Erythroblast (primary cell): ENCODE measurements around the gene NDUFB5.
A peak's percentile ranks its signal among the peaks of the same experiment; 100 is the strongest.

Experiments used
- DNase-seq, 2 experiments: peaks; one replicate each; lab custom pipeline; 2025; lab: John Stamatoyannopoulos, UW
- GATA1 ChIP-seq: IDR thresholded peaks from 2 replicates; pipeline ENCODE4 v1.6.1; 2011; ENCODE audit warnings: low read depth, mild to moderate bottlenecking, control low read depth, low read length, moderate library complexity
- POLR2A ChIP-seq: IDR thresholded peaks from 2 replicates; pipeline ENCODE4 v1.6.1; 2011; ENCODE audit warnings: mild to moderate bottlenecking, low read length

The NDUFB5 gene

DNA sequence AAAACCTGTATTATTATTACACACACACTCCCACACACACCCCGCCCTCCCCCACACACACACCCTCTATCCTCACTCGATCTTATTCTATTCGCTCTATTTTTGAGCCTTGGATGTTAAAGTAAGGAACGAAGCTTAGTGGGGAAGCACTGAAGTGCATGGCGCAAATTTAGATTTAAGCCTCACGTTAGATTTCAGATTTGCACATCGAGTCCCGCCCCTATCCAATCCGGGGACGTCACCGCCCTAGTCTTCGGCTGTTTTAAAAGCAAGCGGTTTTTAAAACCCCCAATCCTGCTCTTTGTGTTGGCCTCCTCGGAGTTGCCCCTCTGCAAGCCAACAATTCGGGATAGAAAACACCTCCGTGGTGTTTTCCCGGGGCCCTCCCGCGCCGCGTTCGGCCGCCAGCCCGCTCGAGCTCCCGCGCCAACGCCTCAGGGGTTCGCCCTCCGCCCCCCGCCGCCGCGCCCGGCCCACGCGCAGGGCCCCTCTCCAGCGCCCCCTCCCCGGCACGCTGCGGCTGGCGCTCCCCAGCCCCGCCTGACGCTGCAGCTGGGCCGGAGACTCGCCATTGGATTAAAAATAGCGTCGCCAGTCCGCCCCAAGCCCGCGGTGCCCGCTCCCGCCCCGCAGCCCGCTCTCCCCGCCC, 48.0 kb downstream of the NDUFB5 start, which contains the start of gene USP13:
Gene USP13 (plus strand): TSS at position 594 of the 649 bp plus-strand sequence. CDS start 186 bp downstream, outside the sequence.
- DNase-seq = peak; percentile 37 to 53

DNA sequence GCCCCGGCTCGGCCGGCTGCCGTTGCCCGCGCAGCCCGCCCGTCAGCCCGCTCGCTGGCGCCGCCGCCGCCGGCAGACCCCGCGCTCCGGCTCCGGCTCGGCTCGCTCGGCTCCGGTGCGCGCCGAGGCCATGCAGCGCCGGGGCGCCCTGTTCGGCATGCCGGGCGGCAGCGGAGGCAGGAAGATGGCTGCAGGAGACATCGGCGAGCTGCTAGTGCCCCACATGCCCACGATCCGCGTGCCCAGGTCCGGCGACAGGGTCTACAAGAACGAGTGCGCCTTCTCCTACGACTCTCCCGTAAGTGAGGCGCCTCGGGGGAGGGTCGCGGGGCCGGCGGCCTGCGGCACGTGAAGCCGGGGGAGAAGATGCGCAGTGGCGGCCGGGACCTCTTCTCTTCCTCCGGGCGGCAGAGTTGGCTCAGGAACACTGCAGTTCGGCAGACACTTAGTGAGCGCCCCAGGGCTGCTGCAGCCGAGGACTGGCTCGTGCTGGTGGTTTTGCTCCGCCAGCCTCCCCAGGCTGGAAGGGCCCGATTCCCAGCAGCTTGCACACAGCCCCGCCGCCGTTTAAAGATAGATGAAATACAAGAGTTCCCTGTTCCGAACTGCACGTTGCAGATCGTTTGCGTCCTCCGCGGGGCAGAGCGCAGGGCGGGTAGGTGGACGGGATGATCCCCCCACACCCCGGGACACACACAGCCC, 48.7 kb downstream of the NDUFB5 start:
- TF ChIP-seq GATA1 (no peak), POLR2A (no peak)
- DNase-seq = peak; percentile 52 to 56

More for the DNA sequence above, 48.0 kb downstream of the NDUFB5 start, which contains the start of gene USP13:
- TF ChIP-seq GATA1 (no peak), POLR2A (no peak)

DNA sequence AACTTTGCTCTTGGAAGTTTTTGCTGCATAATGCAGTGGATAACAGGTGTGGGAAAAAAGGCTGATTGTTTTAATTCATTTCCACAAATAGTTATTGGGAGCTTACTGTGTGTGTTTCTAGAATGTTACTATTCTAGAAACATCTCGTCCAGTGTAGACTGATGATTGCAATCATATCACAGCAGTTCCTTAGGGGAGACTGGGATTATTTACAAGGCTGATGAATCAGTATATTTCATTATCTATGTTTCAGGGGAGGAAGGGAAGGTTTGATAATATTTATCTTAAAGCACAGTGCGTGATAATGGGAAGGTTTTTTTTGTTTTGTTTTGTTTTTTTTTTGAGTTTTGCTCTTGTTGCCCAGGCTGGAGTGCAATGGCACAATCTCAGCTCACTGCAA, 50.6 kb downstream of the NDUFB5 start:
- peak in 1 of 2 experiments; percentile 3 for DNase-seq
- TF ChIP-seq GATA1 (no peak), POLR2A (no peak)

DNA sequence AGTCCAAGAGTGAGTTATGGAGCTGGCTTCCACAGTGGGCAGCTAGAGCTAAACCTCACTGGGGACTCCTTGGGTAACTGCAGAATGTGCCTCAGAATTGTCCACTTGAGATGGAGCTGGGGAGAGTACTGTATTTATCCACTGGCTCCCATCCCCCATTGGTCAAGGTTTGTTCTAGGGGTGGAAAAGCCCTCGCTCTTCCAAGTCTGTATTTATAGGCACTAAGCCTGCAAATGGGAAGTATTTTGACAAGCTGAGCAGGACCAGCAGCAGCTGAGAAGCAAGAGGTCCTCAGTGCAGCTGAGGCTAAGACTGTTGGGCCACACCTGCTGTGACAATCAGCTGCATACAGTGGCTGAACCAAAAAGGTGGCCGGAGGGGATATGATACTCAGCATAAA, 54.0 kb downstream of the NDUFB5 start:
- TF ChIP-seq POLR2A = no peak
- TF ChIP-seq GATA1 = no peak

DNA sequence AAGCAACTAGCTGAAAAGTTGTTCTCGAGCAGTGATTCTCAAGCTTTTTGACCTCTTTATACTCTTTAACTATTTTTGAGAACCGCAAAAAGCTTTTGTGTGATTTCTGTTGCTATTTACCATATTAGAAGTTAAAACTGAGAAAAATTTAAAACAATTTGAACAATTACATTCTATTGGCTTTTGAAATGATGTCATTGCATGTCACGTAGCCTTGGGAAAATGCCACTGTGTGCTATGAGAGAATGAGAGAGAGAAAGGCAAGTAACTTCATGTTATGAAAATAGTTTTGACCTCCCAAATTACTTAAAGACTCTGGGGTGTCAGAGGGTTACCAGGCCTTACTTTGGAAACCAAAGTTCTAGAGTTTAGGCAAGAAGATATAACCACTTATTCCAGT, 56.3 kb downstream of the NDUFB5 start:
- no peak for TF ChIP-seq GATA1
- TF ChIP-seq POLR2A = no peak
- no peak for DNase-seq

More for the DNA sequence above, 54.0 kb downstream of the NDUFB5 start:
- DNase-seq = no peak

DNA sequence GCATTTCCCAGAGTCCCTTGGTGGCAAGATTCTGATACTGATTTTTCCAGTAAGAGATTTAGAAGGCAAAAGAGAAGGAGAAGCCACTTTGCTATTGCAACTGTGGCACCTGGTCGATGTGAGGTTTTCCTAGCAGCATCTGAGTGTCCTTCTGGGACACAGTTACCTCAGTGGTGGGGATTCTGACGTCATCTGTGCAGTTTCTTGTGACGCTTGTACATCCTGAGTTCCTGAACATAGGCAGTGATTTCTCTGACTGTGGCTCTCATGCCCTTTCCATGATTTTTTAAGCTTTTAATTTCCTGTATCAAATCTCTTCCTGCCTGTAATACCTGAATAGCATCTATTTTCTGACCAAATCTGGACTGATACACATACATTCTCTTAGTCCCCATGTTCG, 57.2 kb downstream of the NDUFB5 start:
- TF ChIP-seq GATA1 = no peak
- TF ChIP-seq POLR2A = no peak
- DNase-seq = no peak

DNA sequence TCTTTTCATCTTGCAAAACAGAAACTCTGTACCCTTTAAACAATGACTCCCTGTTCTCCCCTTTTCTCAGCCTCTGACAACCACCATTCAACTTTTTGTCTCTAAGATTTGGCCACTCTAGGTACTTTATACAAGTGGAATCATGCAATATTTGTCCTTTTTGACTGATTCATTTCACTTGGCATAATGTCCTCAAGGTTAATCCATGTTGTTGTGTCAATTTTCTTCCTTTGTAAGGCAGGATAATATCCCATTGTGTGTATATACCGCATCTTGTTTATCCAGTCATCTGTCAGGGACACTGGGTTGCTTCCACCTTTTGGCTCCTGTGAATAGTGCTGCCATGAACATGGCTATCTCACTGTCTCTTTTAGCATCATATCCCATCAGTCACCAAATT, 58.5 kb downstream of the NDUFB5 start:
- TF ChIP-seq POLR2A = no peak
- TF ChIP-seq GATA1 = no peak
- no peak for DNase-seq

DNA sequence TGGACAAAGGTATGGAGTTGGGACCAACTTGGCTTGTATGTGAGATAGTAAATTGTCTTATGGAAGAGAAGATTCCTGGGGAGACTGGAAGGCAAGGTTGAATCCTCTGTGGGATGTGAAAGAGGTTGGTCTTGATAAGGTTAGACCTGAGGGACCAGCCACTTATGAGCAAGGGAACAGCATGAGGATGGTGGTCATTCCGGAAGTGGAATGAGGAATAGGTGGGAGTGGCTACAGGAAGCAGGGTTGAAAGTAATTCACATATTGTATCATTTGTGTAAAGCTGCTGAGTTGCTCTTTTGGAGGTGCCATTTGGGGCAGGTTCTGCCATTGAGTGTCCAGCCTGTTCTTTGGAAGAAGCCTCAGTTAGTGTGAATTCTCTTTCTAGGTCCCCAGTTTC, 61.4 kb downstream of the NDUFB5 start:
- no peak for DNase-seq
- TF ChIP-seq GATA1 = no peak
- TF ChIP-seq POLR2A = no peak

DNA sequence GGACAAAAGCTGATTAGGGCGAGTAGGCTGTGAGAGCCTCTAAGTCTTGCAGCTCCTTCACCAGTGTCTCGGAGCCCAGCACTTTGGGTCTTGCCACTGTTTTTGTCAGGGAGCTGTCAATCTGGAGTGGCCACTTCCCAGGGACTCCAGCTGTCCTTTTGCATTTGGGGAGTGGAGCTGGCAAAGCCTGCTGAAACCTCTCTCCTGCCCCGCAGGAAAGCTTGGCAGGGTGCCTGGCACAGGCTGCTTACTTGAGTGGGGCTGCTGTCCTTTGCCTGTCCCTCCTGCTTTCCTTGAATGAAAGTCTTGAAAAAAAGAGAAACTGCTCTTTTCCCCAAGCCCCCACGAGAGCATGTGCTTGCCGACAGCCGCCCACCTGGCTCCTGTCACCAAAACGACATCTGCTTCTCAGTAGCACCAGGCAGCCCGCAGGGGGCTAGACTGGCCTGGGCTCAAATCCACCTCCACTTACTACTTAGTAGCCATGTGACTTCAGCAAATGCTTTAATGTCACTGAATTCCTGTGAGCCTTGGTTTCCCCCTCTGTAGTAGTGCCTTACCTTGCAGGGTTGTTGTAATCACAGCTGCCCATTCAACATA, 61.9 kb downstream of the NDUFB5 start:
- DNase-seq = no peak
- TF ChIP-seq GATA1 (no peak), POLR2A (no peak)

DNA sequence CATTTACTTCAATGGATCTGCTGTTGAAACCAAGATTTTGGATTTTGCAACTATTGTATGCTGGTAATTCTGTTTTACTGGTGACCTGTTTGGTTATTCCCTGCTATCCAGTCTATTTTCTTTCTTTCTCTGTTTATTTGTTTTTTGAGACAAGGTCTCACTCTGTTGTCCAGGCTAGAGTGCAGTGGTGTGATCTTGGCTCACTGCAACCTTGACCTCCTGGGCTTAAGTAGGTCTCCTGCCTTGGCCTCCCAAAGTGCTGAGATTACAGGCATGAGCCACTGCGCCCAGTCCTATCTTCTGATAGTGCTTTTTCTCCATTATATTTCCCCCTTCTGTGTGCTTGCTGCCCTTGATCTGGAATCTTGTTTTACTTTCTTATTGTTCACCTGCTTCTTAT, 63.8 kb downstream of the NDUFB5 start:
- no peak for DNase-seq
- TF ChIP-seq POLR2A = no peak
- TF ChIP-seq GATA1 = no peak

DNA sequence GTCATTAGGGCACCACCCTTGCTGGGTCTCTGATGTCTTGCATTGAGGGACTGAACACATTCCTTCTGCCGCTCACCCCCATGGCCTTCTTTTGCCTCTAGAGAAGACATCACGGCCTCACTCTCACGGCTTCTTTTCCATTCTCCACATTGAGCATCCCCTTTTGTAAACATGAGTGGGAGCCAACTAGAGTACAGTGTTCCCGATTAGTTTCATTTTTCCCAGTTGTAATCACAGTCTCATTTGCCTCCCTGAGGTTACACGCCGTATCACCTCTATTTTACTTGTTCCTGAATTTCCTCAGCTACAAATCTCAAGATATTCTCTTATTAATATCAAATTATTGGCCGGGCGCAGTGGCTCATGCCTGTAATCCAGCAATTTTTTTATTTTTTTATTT, 65.7 kb downstream of the NDUFB5 start:
- TF ChIP-seq GATA1 = no peak
- TF ChIP-seq POLR2A = no peak
- DNase-seq = no peak

DNA sequence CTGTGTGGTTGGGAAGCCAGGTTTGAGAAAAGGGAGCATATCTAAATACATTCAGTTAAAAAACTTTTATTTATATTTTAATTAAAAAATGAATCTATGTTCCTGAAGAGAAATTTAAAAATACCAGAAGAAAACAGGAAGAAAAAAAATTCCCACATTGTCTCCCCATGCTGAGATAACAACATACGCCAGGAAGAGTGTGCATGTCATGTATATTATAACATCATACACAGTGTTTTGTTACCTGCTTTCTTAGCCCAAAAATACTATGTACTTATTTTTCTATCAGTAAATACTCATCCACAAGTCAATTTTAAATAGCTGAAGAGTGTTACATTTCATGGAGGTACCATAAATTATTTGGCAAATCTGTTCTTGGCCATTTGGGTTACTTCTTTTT, 66.7 kb downstream of the NDUFB5 start:
- DNase-seq = no peak
- TF ChIP-seq POLR2A = no peak
- no peak for TF ChIP-seq GATA1

DNA sequence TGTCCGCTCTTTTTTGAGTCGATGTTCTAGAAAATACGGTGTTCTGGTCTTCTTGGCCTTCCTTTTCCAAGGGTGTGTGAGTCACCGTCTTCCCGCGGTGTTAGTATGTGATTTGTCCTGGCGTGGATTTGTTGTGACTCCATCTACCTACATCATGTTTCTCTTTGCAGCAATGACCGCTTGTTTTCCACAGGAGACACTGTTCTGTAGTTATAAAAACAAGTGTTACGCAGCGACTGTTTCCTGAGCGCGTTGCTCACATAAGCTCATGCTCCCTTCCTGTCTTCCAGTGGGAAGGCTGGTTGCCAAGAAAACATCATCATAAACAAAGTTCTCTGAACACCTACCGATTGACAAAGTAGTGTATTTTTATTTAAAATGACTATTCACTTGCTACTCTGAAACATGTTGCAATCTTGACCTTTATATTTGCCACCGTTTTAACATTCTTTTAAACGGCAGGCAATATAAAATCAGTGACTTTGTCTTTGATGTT, 67.2 kb downstream of the NDUFB5 start:
- TF ChIP-seq POLR2A (no peak), GATA1 (no peak)
- DNase-seq = no peak

DNA sequence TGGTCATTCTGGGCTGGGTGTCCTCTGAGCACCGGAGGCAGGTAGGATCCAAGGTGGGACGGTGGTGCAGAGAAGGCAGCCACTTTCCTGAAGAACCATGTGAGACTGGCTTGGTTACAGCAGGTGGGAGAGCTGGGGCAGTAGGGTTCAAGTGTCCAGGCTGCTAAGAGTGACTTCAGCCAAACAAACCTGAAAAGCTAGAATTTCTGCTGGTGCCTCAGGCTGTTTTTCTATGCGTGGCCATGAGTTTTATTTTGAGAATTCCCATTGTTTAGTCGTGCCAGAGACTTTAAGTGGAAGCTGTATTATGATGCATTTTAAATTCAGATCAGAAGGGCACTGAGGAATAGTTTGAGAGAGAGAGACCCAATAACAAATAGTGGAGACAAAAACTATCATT, 68.3 kb downstream of the NDUFB5 start:
- DNase-seq = no peak
- TF ChIP-seq GATA1 (no peak), POLR2A (no peak)
